T-cell (primary cell): ENCODE measurements around the gene SYNGR3. TPM values are rescaled to one million over a fixed set of nuclear protein-coding genes. Genes with fewer than 3 reads are reported as not detected.

Experiments used
- ATAC-seq, 4 experiments: fragments of 200-7000 bp in 3 of 4; fragments of 150-1000 bp in 1 of 4; cut with Tn5 transposase; replicated peaks in 1 of 4; 1 replicate in 3 of 4; 2 replicates in 1 of 4; pipeline ENCODE4 v1.10.0; 2021; ENCODE audit warnings: moderate library complexity in 3 of 4, mild to moderate bottlenecking in 2 of 4, moderate number of reproducible peaks in 1 of 4
- CTCF ChIA-PET, 2 donors: fragments of 300-600 bp; sonication (Branson Sonifier 250); formaldehyde crosslinking; loops; one replicate each; lab custom pipeline; 2022; ENCODE audit warnings: antibody characterized with exemption in 2 of 2; lab: Charles Lee
- POLR2A ChIA-PET, 2 donors: fragments of 300-600 bp; sonication (Branson Sonifier 250); formaldehyde crosslinking; loops; one replicate each; lab custom pipeline; 2022; ENCODE audit warnings: antibody characterized with exemption in 2 of 2; lab: Charles Lee
- DNase-seq, 35 experiments: peaks; one replicate each; pipeline versions ENCODE4 v3.0.0 to v3.0.0-alpha.2; 2013 to 2023
- H3K27ac ChIP-seq: one replicate; pipeline ENCODE4 v1.5.1; 2013; ENCODE audit warnings: low read length
- H3K27me3 ChIP-seq, 2 experiments: replicated peaks in 1 of 2; 1 replicate in 1 of 2; 2 replicates in 1 of 2; pipeline versions ENCODE4 v1.6.1 to v1.7.0; 2013; ENCODE audit warnings: low read length in 1 of 2, mixed read lengths in 1 of 2; ENCODE audit not compliant: control insufficient read depth in 2 of 2, insufficient read depth in 2 of 2; ENCODE audit errors: extremely low read depth in 1 of 2
- H3K36me3 ChIP-seq, 2 donors: 1 replicate in 1 of 2; 2 replicates in 1 of 2; pipeline versions ENCODE4 v1.6.1 to v1.7.0; 2013; ENCODE audit warnings: low read length in 1 of 2; ENCODE audit not compliant: control insufficient read depth in 2 of 2, insufficient read depth in 1 of 2; ENCODE audit errors: extremely low read depth in 1 of 2
- H3K4me1 ChIP-seq, 2 experiments: 1 replicate in 1 of 2; 2 replicates in 1 of 2; pipeline versions ENCODE4 v1.6.1 to v1.7.0; 2013; ENCODE audit warnings: low read length in 2 of 2, mixed read lengths in 1 of 2; ENCODE audit not compliant: insufficient read depth in 2 of 2, control insufficient read depth in 1 of 2; ENCODE audit errors: extremely low read depth in 1 of 2
- H3K4me3 ChIP-seq, 2 donors: 1 replicate in 1 of 2; 2 replicates in 1 of 2; pipeline versions ENCODE4 v1.5.1 to v1.7.0; 2013; ENCODE audit warnings: mild to moderate bottlenecking in 2 of 2, low read length in 1 of 2, moderate library complexity in 1 of 2; ENCODE audit not compliant: control insufficient read depth in 1 of 2; ENCODE audit errors: extremely low read depth in 1 of 2
- H3K9me3 ChIP-seq: 2 replicates; pipeline ENCODE4 v1.7.0; 2013
- H3K27ac Mint-ChIP-seq, 2 donors: one replicate each; pipeline ENCODE4 v1.8.0; 2020 to 2021; ENCODE audit warnings: mild to moderate bottlenecking in 2 of 2, mixed read lengths in 2 of 2
- H3K27me3 Mint-ChIP-seq, 2 donors: one replicate each; pipeline ENCODE4 v1.8.0; 2021 to 2022; ENCODE audit warnings: mixed read lengths in 2 of 2
- H3K36me3 Mint-ChIP-seq: one replicate; pipeline ENCODE4 v1.8.0; 2021; ENCODE audit warnings: mixed read lengths
- H3K4me1 Mint-ChIP-seq, 3 donors: one replicate each; pipeline ENCODE4 v1.8.0; 2020 to 2022; ENCODE audit warnings: mixed read lengths in 3 of 3, mild to moderate bottlenecking in 1 of 3
- H3K4me3 Mint-ChIP-seq, 3 donors: one replicate each; pipeline ENCODE4 v1.8.0; 2020 to 2022; ENCODE audit warnings: mild to moderate bottlenecking in 3 of 3, mixed read lengths in 3 of 3, moderate library complexity in 3 of 3
- H3K9me3 Mint-ChIP-seq, 3 donors: one replicate each; pipeline ENCODE4 v1.8.0; 2020 to 2022; ENCODE audit warnings: mixed read lengths in 3 of 3
- WGBS: methylation state at CpG from one replicate; pipeline ENCODE4 v1.1.5; 2013; ENCODE audit warnings: missing lambda C conversion rate; ENCODE audit not compliant: insufficient coverage; 5-methylcytosine and 5-hydroxymethylcytosine counted together
- total RNA-seq, 35 experiments: library from RNA in 6 of 35; stranded (reverse) in 6 of 35; fragments of 120-200 nt in 1 of 35; gene quantifications; one replicate each; pipeline versions ENCODE4 v1.2.1 to v1.2.4 and lab custom pipeline; 2013 to 2026

SYNGR3 gene
- total RNA-seq, 5 donors from 2014 or later (not counting 1 experiment from before 2014, with no cell fraction given), result 1.1 to 5.7 (median 1.7) TPM

- Mint-ChIP-seq H3K27me3 (no peaks in the 10 kb centered on the region), H3K36me3 (peaks cover 21% of the 10 kb centered on the region), H3K27ac (peak overlapping the region; percentile 88 to 91), H3K4me1 (peaks cover 37 to 53% (median 49%) of the 10 kb centered on the region in 3 donors), H3K9me3 (no peaks in the 10 kb centered on the region), H3K4me3 (peak overlapping the region; percentile 91 to 93 (median 91))
- no peaks in the 10 kb centered on the region for H3K27me3 ChIP-seq
- DNase-seq (peak in 13 of 35 experiments; percentile 24 to 58 (median 33)), ATAC-seq (peak in 3 of 4 experiments; percentile 0 to 27 (median 24))
- ChIA-PET CTCF (interaction anchor here in 1 of 2 donors (0.7 to 1.0 kb wide), 2 partner anchors 28 to 176 kb away, joined by 3 to 6 read pairs; no protein-coding TSS in a partner anchor), POLR2A (interaction anchor here (0.7 to 1.4 kb wide), 10 partner anchors 21 to 550 kb away, joined by 3 to 12 read pairs (median 4); partner anchors contain the start of genes ATP6V0C (in 1 of the 2), MSRB1 (in 1 of the 2), NUBP2 (in 1 of the 2) and PKD1 (in 1 of the 2))
- H3K9me3 ChIP-seq, result no peaks in the 10 kb centered on the region
- peak overlapping the region; percentile 83 to 95 for H3K4me3 ChIP-seq
- H3K4me1 ChIP-seq, result peaks cover 12 to 61% of the 10 kb centered on the region in 2 experiments
- WGBS, result 10% methylated on average over 27 of the region's 44 CpGs
- peaks cover 7 to 26% of the 10 kb centered on the region in 2 donors for H3K36me3 ChIP-seq
- H3K27ac ChIP-seq, result peak overlapping the region; percentile 97
Observed at GRCh38 chr16:1963806-1964505, 25.8 kb upstream of the SYNGR3 start.

- H3K9me3 Mint-ChIP-seq, result no peaks in the 10 kb centered on the region
- ATAC-seq, result peak; percentile 86 to 89 (median 88)
- peaks cover 21% of the 10 kb centered on the region for H3K36me3 Mint-ChIP-seq
- no peaks in the 10 kb centered on the region for H3K9me3 ChIP-seq
- peaks cover 7 to 26% of the 10 kb centered on the region in 2 donors for H3K36me3 ChIP-seq
- peak within 1 kb of the TSS; percentile 83 to 95 for H3K4me3 ChIP-seq
- H3K27me3 ChIP-seq, result no peaks in the 10 kb centered on the region
- peak within 1 kb of the TSS; percentile 95 to 96 for H3K27ac Mint-ChIP-seq
- CTCF ChIA-PET, result interaction anchor here in 1 of 2 donors (0.7 to 1.0 kb wide), 2 partner anchors 27 to 176 kb away, joined by 3 to 6 read pairs; no protein-coding TSS in a partner anchor
- H3K27me3 Mint-ChIP-seq, result no peaks in the 10 kb centered on the region
- POLR2A ChIA-PET, result interaction anchor here (0.5 to 1.4 kb wide), 14 partner anchors 20 to 1319 kb away, joined by 3 to 12 read pairs (median 4); partner anchors contain the start of genes ATP6V0C (in 1 of the 2), MSRB1 (in 1 of the 2), NUBP2 (in 1 of the 2) and PKD1 (in 1 of the 2)
- H3K4me1 Mint-ChIP-seq, result peaks cover 37 to 49% (median 45%) of the 10 kb centered on the region in 3 donors
- WGBS, result under 1% methylated on average over 87 of the region's 97 CpGs
- H3K4me1 ChIP-seq, result peaks cover 12 to 55% of the 10 kb centered on the region in 2 experiments
- peak within 1 kb of the TSS; percentile 91 to 93 (median 91) for H3K4me3 Mint-ChIP-seq
- peak; percentile 93 to 100 (median 98) for DNase-seq
- H3K27ac ChIP-seq, result peak within 1 kb of the TSS; percentile 97
Observed at GRCh38 chr16:1964506-1965395, 25.0 kb upstream of the SYNGR3 start, which contains the start of gene RPS2. TSS of gene RPS2 (minus strand) at chr16:1964826. CDS start at chr16:1964625, 201 bp downstream.

GRCh38 chr16:1965396-1966001, 24.3 kb upstream of the SYNGR3 start:
- peaks cover 31 to 43% (median 40%) of the 10 kb centered on the region in 3 donors for H3K4me1 Mint-ChIP-seq
- ATAC-seq, result peak in 3 of 4 experiments; percentile 2 to 10 (median 6)
- no peak for DNase-seq

GRCh38 chr16:1966460-1966859, 23.3 kb upstream of the SYNGR3 start, which contains the start of gene RNF151:
TSS of gene RNF151 (plus strand) at chr16:1966856. CDS start at chr16:1966882, 26 bp downstream.
- Mint-ChIP-seq H3K36me3 (peaks cover 16% of the 10 kb centered on the region), H3K4me1 (peaks cover 30 to 41% (median 37%) of the 10 kb centered on the region in 3 donors), H3K9me3 (no peaks in the 10 kb centered on the region), H3K27ac (peak within 1 kb of the TSS; percentile 95 to 96), H3K4me3 (peak within 1 kb of the TSS; percentile 91 to 93 (median 91)), H3K27me3 (no peaks in the 10 kb centered on the region)
- WGBS, result 94% methylated on average over 4 of the region's 6 CpGs
- DNase-seq (no peak), ATAC-seq (no peak)
- Histone ChIP-seq H3K27me3 (no peaks in the 10 kb centered on the region), H3K4me3 (peak within 1 kb of the TSS; percentile 83 to 95), H3K9me3 (no peaks in the 10 kb centered on the region), H3K36me3 (peaks cover 4 to 20% of the 10 kb centered on the region in 2 donors), H3K27ac (peak within 1 kb of the TSS; percentile 97), H3K4me1 (peaks cover 5 to 50% of the 10 kb centered on the region in 2 experiments)
- ChIA-PET CTCF (interaction anchor here in 1 of 2 donors (0.6 kb wide), 1 partner anchor 10 kb away, joined by 4 read pairs; no protein-coding TSS in a partner anchor), POLR2A (interaction anchor here in 1 of 2 donors (0.5 to 0.6 kb wide), 2 partner anchors 174 to 982 kb away, joined by 3 to 4 read pairs; no protein-coding TSS in a partner anchor)

More at GRCh38 chr16:1965396-1966001, 24.3 kb upstream of the SYNGR3 start:
- peak overlapping the region; percentile 83 to 95 for H3K4me3 ChIP-seq
- CTCF ChIA-PET, result interaction anchor here in 1 of 2 donors (1.0 kb wide), 1 partner anchor 175 kb away, joined by 6 read pairs; no protein-coding TSS in a partner anchor
- POLR2A ChIA-PET, result interaction anchor here (0.5 to 1.4 kb wide), 10 partner anchors 21 to 981 kb away, joined by 3 to 11 read pairs (median 4); partner anchors contain the start of genes ATP6V0C (in 1 of the 2), NUBP2 (in 1 of the 2), PKD1 (in 1 of the 2) and SPSB3 (in 1 of the 2)
- WGBS, result 19% methylated on average over 23 of the region's 24 CpGs
- H3K27me3 ChIP-seq, result no peaks in the 10 kb centered on the region
- peak overlapping the region; percentile 97 for H3K27ac ChIP-seq
- Mint-ChIP-seq H3K27ac (peak overlapping the region; percentile 95 to 96), H3K4me3 (peak overlapping the region; percentile 91 to 93 (median 91)), H3K9me3 (no peaks in the 10 kb centered on the region), H3K27me3 (no peaks in the 10 kb centered on the region), H3K36me3 (peaks cover 21% of the 10 kb centered on the region)
- H3K9me3 ChIP-seq, result no peaks in the 10 kb centered on the region
- peaks cover 12 to 50% of the 10 kb centered on the region in 2 experiments for H3K4me1 ChIP-seq
- H3K36me3 ChIP-seq, result peaks cover 7 to 26% of the 10 kb centered on the region in 2 donors

- H3K9me3 Mint-ChIP-seq, result no peaks in the 10 kb centered on the region
- H3K9me3 ChIP-seq, result no peaks in the 10 kb centered on the region
- no peak overlapping the region for H3K4me3 ChIP-seq
- POLR2A ChIA-PET, result no interaction called here
- H3K27ac ChIP-seq, result no peak overlapping the region
- CTCF ChIA-PET, result no interaction called here
- no peak overlapping the region for H3K27ac Mint-ChIP-seq
- no peak for DNase-seq
- no peak overlapping the region for H3K4me3 Mint-ChIP-seq
- peaks cover 7 to 47% of the 10 kb centered on the region in 2 experiments for H3K4me1 ChIP-seq
- WGBS, result 90% methylated on average over 35 of the region's 41 CpGs
- H3K36me3 Mint-ChIP-seq, result peaks cover 11% of the 10 kb centered on the region
- ATAC-seq, result no peak
- peaks cover 31 to 37% (median 36%) of the 10 kb centered on the region in 3 donors for H3K4me1 Mint-ChIP-seq
- H3K36me3 ChIP-seq, result peaks cover 0 to 3% of the 10 kb centered on the region in 2 donors
- no peaks in the 10 kb centered on the region for H3K27me3 Mint-ChIP-seq
- H3K27me3 ChIP-seq, result peaks cover 0 to 5% of the 10 kb centered on the region in 2 experiments
Observed at GRCh38 chr16:1968146-1968953, 21.4 kb upstream of the SYNGR3 start.
